Mesendoderm (in vitro differentiated cells): ENCODE measurements around the gene SAMD4A.

ENCODE experiments used
- DNase-seq: peaks from one replicate; pipeline ENCODE4 v3.0.0; 2013
- H2AK5ac ChIP-seq: 2 replicates; pipeline ENCODE4 v1.6.1; 2013; ENCODE audit warnings: low read length, inconsistent platforms
- H2BK120ac ChIP-seq: 2 replicates; pipeline ENCODE4 v1.6.1; 2013; ENCODE audit warnings: low read depth, mild to moderate bottlenecking, low read length, moderate library complexity, mixed read lengths
- H2BK15ac ChIP-seq: replicated peaks from 2 replicates; pipeline ENCODE4 v1.6.1; 2013; ENCODE audit warnings: low read depth, mild to moderate bottlenecking, moderate library complexity
- H2BK5ac ChIP-seq: 2 replicates; pipeline ENCODE4 v1.6.1; 2013; ENCODE audit warnings: low read length, inconsistent platforms
- H3K18ac ChIP-seq: 2 replicates; pipeline ENCODE4 v1.6.1; 2013; ENCODE audit warnings: mild to moderate bottlenecking, low read length, mixed read lengths
- H3K23ac ChIP-seq: one replicate; pipeline ENCODE4 v1.6.1; 2013; ENCODE audit warnings: low read length
- H3K27ac ChIP-seq: 2 replicates; pipeline ENCODE4 v1.5.1; 2013; ENCODE audit warnings: low read depth, mild to moderate bottlenecking, inconsistent platforms, low read length, moderate library complexity
- H3K27me3 ChIP-seq: 2 replicates; pipeline ENCODE4 v1.6.1; 2013; ENCODE audit warnings: low read length, control low read depth, mild to moderate bottlenecking, inconsistent platforms; ENCODE audit not compliant: insufficient read depth, poor library complexity
- H3K36me3 ChIP-seq: 2 replicates; pipeline ENCODE4 v1.6.1; 2013; ENCODE audit warnings: low read length, inconsistent platforms; ENCODE audit not compliant: control insufficient read depth, insufficient read depth
- H3K4ac ChIP-seq: one replicate; pipeline ENCODE4 v1.6.1; 2013; ENCODE audit warnings: low read depth, mild to moderate bottlenecking, low read length, moderate library complexity
- H3K4me1 ChIP-seq: 2 replicates; pipeline ENCODE4 v1.6.1; 2013; ENCODE audit warnings: low read depth, low read length, inconsistent platforms; ENCODE audit not compliant: control insufficient read depth
- H3K4me2 ChIP-seq: 2 replicates; pipeline ENCODE4 v1.6.1; 2013; ENCODE audit warnings: low read length
- H3K4me3 ChIP-seq: 2 replicates; pipeline ENCODE4 v1.5.1; 2013; ENCODE audit warnings: mild to moderate bottlenecking, low read length
- H3K56ac ChIP-seq: one replicate; pipeline ENCODE4 v1.6.1; 2013; ENCODE audit warnings: low read length
- H3K79me1 ChIP-seq: 2 replicates; pipeline ENCODE4 v1.6.1; 2013; ENCODE audit warnings: low read length, inconsistent platforms
- H3K79me2 ChIP-seq: 2 replicates; pipeline ENCODE4 v1.6.1; 2013; ENCODE audit warnings: mild to moderate bottlenecking, low read length; ENCODE audit not compliant: control insufficient read depth, insufficient read depth
- H3K9ac ChIP-seq: 2 replicates; pipeline ENCODE4 v1.6.1; 2013; ENCODE audit warnings: low read length, inconsistent platforms
- H4K5ac ChIP-seq: one replicate; pipeline ENCODE4 v1.6.1; 2013; ENCODE audit warnings: low read length
- H4K8ac ChIP-seq: one replicate; pipeline ENCODE4 v1.6.1; 2013; ENCODE audit warnings: low read depth, mild to moderate bottlenecking, control low read depth, low read length, moderate library complexity
- WGBS: extraction: QIAGEN DNeasy Blood & Tissue Kit; methylation state at CpG from one replicate; pipeline ENCODE4 v1.1.7; 2013; ENCODE audit warnings: low lambda C conversion rate, missing lambda C conversion rate; ENCODE audit not compliant: insufficient coverage; ENCODE audit errors: extremely low coverage; 5-methylcytosine and 5-hydroxymethylcytosine counted together

Gene SAMD4A

GRCh38 chr14:54660604-54661111 is 93.7 kb downstream of the SAMD4A start:
- Histone ChIP-seq H2BK5ac (no peak overlapping the region), H3K27ac (no peak overlapping the region), H3K27me3 (no peaks in the 10 kb centered on the region), H3K79me2 (no peaks in the 10 kb centered on the region), H3K56ac (no peak overlapping the region), H2BK15ac (no peak overlapping the region), H2AK5ac (no peak overlapping the region), H4K5ac (no peak overlapping the region), H3K4ac (no peak overlapping the region), H3K4me1 (no peaks in the 10 kb centered on the region), H3K23ac (no peak overlapping the region), H2BK120ac (no peak overlapping the region), H3K4me2 (no peak overlapping the region), H3K9ac (no peak overlapping the region), H3K4me3 (no peak overlapping the region), H3K36me3 (no peaks in the 10 kb centered on the region), H3K18ac (no peak overlapping the region), H4K8ac (no peak overlapping the region), H3K79me1 (peaks cover 8% of the 10 kb centered on the region)
- no peak for DNase-seq
- no CpG with 5 or more reads among the region's 4 CpGs for WGBS

GRCh38 chr14:54662491-54663133 is 95.7 kb downstream of the SAMD4A start:
- Histone ChIP-seq H3K79me2 (no peaks in the 10 kb centered on the region), H2BK15ac (no peak overlapping the region), H2AK5ac (no peak overlapping the region), H3K4me2 (no peak overlapping the region), H3K36me3 (no peaks in the 10 kb centered on the region), H3K4me3 (no peak overlapping the region), H3K56ac (no peak overlapping the region), H3K23ac (no peak overlapping the region), H3K9ac (no peak overlapping the region), H3K4ac (no peak overlapping the region), H2BK5ac (no peak overlapping the region), H3K4me1 (no peaks in the 10 kb centered on the region), H2BK120ac (no peak overlapping the region), H3K18ac (no peak overlapping the region), H4K5ac (no peak overlapping the region), H4K8ac (no peak overlapping the region), H3K79me1 (peaks cover 10% of the 10 kb centered on the region), H3K27me3 (no peaks in the 10 kb centered on the region), H3K27ac (no peak overlapping the region)
- DNase-seq, result no peak
- no CpG with 5 or more reads among the region's 7 CpGs for WGBS

- H4K5ac ChIP-seq, result no peak overlapping the region
- H4K8ac ChIP-seq, result no peak overlapping the region
- no peak overlapping the region for H3K4me2 ChIP-seq
- no peak overlapping the region for H2BK5ac ChIP-seq
- no CpG with 5 or more reads among the region's 2 CpGs for WGBS
- H3K4ac ChIP-seq, result no peak overlapping the region
- no peak overlapping the region for H3K56ac ChIP-seq
- H2BK15ac ChIP-seq, result no peak overlapping the region
- no peak overlapping the region for H3K9ac ChIP-seq
- no peak overlapping the region for H2BK120ac ChIP-seq
- H3K27me3 ChIP-seq, result no peaks in the 10 kb centered on the region
- H3K4me3 ChIP-seq, result no peak overlapping the region
- DNase-seq, result no peak
- H3K23ac ChIP-seq, result no peak overlapping the region
- no peak overlapping the region for H3K18ac ChIP-seq
- no peak overlapping the region for H2AK5ac ChIP-seq
- H3K27ac ChIP-seq, result no peak overlapping the region
- peaks cover 7% of the 10 kb centered on the region for H3K79me1 ChIP-seq
- H3K4me1 ChIP-seq, result no peaks in the 10 kb centered on the region
- H3K36me3 ChIP-seq, result no peaks in the 10 kb centered on the region
- no peaks in the 10 kb centered on the region for H3K79me2 ChIP-seq
Measured at GRCh38 chr14:54664961-54665360, 98.0 kb downstream of the SAMD4A start.

GRCh38 chr14:54665946-54666345 is 99.0 kb downstream of the SAMD4A start:
- H3K79me1 ChIP-seq, result peaks cover 6% of the 10 kb centered on the region
- H3K9ac ChIP-seq, result no peak overlapping the region
- no peaks in the 10 kb centered on the region for H3K36me3 ChIP-seq
- H3K56ac ChIP-seq, result no peak overlapping the region
- H4K5ac ChIP-seq, result no peak overlapping the region
- H3K79me2 ChIP-seq, result no peaks in the 10 kb centered on the region
- no CpG with 5 or more reads among the region's 1 CpG for WGBS
- no peak overlapping the region for H2BK15ac ChIP-seq
- no peak overlapping the region for H3K4me3 ChIP-seq
- no peak for DNase-seq
- H3K4me2 ChIP-seq, result no peak overlapping the region
- H4K8ac ChIP-seq, result no peak overlapping the region
- no peak overlapping the region for H3K4ac ChIP-seq
- no peak overlapping the region for H3K18ac ChIP-seq
- no peak overlapping the region for H3K27ac ChIP-seq
- H2BK120ac ChIP-seq, result no peak overlapping the region
- no peaks in the 10 kb centered on the region for H3K4me1 ChIP-seq
- no peaks in the 10 kb centered on the region for H3K27me3 ChIP-seq
- no peak overlapping the region for H2AK5ac ChIP-seq
- no peak overlapping the region for H2BK5ac ChIP-seq
- H3K23ac ChIP-seq, result no peak overlapping the region

GRCh38 chr14:54667026-54667744 is 100.3 kb downstream of the SAMD4A start:
- H3K27ac ChIP-seq, result no peak overlapping the region
- no peak overlapping the region for H3K9ac ChIP-seq
- no peak overlapping the region for H3K23ac ChIP-seq
- no peak for DNase-seq
- H2AK5ac ChIP-seq, result no peak overlapping the region
- WGBS, result no CpG with 5 or more reads among the region's 4 CpGs
- H4K8ac ChIP-seq, result no peak overlapping the region
- peaks cover 7% of the 10 kb centered on the region for H3K4me1 ChIP-seq
- H3K4me2 ChIP-seq, result no peak overlapping the region
- H3K79me1 ChIP-seq, result peaks cover 6% of the 10 kb centered on the region
- H3K18ac ChIP-seq, result no peak overlapping the region
- no peak overlapping the region for H2BK15ac ChIP-seq
- no peak overlapping the region for H3K4me3 ChIP-seq
- H4K5ac ChIP-seq, result no peak overlapping the region
- H3K27me3 ChIP-seq, result no peaks in the 10 kb centered on the region
- no peaks in the 10 kb centered on the region for H3K36me3 ChIP-seq
- no peaks in the 10 kb centered on the region for H3K79me2 ChIP-seq
- H3K56ac ChIP-seq, result no peak overlapping the region
- H3K4ac ChIP-seq, result no peak overlapping the region
- no peak overlapping the region for H2BK5ac ChIP-seq
- no peak overlapping the region for H2BK120ac ChIP-seq
